ENCODE data around the gene SLCO2A1.

Gene SLCO2A1

DNA sequence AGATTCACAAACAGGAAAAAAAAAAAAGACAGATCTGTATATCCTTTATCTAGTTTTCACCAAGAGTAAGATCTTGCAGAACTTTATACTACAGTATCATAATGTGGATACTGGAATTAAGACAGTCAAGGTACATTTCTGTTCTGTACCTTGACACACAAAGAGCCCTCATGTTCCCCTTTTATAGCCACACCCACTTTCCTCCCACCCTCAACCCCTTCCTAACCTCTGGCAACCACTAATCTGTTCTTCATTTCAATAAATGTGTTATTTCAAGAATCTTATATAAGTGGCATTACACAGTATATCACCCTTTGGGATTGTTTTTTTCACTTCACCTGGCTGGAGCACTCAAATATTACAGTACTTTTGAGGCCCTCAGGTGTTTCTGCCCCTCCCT, 130.4 kb downstream of the SLCO2A1 start:
- no peak for DNase-seq (ENCODE audit: low read depth)
- TF ChIP-seq, protein P1, sequence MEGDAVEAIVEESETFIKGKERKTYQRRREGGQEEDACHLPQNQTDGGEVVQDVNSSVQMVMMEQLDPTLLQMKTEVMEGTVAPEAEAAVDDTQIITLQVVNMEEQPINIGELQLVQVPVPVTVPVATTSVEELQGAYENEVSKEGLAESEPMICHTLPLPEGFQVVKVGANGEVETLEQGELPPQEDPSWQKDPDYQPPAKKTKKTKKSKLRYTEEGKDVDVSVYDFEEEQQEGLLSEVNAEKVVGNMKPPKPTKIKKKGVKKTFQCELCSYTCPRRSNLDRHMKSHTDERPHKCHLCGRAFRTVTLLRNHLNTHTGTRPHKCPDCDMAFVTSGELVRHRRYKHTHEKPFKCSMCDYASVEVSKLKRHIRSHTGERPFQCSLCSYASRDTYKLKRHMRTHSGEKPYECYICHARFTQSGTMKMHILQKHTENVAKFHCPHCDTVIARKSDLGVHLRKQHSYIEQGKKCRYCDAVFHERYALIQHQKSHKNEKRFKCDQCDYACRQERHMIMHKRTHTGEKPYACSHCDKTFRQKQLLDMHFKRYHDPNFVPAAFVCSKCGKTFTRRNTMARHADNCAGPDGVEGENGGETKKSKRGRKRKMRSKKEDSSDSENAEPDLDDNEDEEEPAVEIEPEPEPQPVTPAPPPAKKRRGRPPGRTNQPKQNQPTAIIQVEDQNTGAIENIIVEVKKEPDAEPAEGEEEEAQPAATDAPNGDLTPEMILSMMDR (IDR thresholded peaks at IDR 0.05; ENCODE audit: insufficient read depth, low read depth, low read length, missing control alignments) = no peak
- no peak overlapping the region for H3K4me3 ChIP-seq (ENCODE audit: low read depth, low read length)

DNA sequence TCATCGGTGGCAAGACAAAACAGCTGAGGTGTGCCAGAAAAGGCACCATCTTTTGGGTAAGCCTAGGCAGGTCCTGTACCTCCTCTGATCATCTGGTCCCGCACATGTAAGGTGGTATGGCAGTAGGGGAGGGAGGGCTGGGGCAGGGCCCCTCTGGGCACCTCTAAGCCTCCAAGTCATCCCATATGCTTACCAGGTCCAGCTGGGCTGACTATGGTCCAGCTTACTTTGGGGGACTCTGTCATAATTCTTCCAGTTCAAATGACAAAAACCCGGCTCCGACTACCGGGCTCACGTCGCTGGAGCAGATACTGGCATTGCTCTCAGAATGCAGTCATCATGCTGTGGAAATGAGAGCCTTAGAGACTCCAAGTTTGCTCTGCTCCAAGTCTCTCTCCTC, 132.2 kb downstream of the SLCO2A1 start:
- no peak overlapping the region for H3K4me3 ChIP-seq (ENCODE audit: low read depth, low read length)
- no peak for DNase-seq (ENCODE audit: low read depth)
- TF ChIP-seq, protein P1 (IDR thresholded peaks at IDR 0.05; ENCODE audit: insufficient read depth, low read depth, low read length, missing control alignments) = no peak

DNA sequence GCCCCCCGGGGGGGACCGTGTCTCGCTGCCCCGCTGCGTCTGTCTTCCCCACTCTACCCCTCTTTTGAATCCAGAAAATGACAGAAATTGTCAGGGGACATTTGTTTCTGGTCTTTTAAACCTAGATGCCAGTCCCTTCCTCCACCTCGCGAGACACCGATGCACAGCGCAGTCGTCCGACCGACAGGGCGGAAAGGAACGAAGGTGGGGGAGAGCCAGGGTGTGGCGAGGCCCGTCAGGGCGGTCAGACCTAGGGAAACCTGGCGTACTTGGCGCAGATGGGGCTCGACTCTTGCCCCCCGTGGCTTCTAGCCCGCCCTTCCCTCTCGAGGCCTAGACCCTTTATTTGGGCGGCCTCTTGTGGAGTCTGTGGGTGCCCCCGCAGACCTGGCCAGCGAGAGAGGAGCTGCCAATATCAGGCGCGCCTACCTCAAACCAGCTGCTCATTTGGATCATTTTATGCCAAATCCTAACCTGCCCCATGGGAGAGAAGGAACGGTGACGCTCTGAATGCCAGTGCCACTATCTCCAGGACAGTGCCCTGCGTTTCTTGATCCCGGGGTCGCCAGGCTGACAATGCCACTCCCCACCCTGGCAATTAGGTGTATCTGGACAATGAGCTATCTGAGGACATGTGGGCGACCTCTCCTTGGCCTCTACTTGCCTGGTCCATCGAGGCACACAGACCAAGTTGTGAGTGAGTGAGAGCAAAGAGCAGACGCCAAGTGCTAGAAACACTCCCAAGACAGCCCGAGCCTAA, 133.5 kb downstream of the SLCO2A1 start:
- peak overlapping the region; percentile 47 for H3K4me3 ChIP-seq (ENCODE audit: low read depth, low read length)
- no peak for DNase-seq (ENCODE audit: low read depth)

DNA sequence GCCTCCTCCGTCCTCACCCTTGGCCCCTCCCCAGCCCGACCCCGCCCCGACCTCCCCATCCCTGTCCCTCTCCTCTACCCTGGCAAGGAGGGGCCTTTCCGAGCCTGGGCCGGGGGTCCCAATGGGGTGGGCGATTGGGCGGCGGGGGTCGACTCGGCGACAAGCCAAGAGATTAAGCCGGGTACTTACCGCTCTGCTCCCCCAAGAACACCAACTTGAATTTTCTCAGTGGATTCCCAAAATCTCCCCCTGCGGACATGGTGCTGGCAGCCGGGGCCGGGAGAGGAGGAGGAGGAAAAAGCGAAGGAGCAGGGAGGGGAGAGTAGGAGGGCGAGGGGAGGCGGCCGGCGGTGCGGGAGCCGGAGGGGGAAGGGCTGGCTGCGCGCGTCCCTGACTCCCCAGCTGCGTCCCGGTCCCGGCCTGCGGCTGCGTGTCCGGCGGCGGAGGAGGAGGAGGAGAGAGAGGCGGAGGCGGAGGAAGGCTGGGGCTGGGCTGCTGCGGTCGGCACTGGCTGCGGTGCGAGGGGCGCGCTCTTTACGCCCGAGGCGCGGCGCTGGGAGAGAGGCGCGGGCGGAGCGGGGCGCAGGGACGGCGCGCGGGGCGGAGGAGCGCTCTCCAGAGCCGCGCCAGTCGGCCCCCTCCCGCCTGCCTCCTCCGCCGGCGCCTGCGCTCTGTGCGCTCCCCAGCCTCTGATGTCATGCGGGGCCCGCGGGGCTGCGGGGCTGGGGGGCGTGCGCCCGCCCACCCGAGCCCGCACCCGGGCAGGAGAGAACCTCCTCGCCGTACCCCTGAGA, 134.3 kb downstream of the SLCO2A1 start, which contains the start of gene RAB6B:
Gene RAB6B, minus strand, starts transcription at position 675 of the 794 bp plus-strand sequence. Its CDS starts 416 bp downstream, at position 259.
- DNase-seq (ENCODE audit: low read depth) = peak; percentile 21
- TF ChIP-seq, protein P1 (IDR thresholded peaks at IDR 0.05; ENCODE audit: insufficient read depth, low read depth, low read length, missing control alignments) = no peak
- H3K4me3 ChIP-seq (ENCODE audit: low read depth, low read length) = peak within 1 kb of the TSS; percentile 47

More for the DNA sequence above, 133.5 kb downstream of the SLCO2A1 start:
- TF ChIP-seq, protein P1 (IDR thresholded peaks at IDR 0.05; ENCODE audit: insufficient read depth, low read depth, low read length, missing control alignments) = no peak

DNA sequence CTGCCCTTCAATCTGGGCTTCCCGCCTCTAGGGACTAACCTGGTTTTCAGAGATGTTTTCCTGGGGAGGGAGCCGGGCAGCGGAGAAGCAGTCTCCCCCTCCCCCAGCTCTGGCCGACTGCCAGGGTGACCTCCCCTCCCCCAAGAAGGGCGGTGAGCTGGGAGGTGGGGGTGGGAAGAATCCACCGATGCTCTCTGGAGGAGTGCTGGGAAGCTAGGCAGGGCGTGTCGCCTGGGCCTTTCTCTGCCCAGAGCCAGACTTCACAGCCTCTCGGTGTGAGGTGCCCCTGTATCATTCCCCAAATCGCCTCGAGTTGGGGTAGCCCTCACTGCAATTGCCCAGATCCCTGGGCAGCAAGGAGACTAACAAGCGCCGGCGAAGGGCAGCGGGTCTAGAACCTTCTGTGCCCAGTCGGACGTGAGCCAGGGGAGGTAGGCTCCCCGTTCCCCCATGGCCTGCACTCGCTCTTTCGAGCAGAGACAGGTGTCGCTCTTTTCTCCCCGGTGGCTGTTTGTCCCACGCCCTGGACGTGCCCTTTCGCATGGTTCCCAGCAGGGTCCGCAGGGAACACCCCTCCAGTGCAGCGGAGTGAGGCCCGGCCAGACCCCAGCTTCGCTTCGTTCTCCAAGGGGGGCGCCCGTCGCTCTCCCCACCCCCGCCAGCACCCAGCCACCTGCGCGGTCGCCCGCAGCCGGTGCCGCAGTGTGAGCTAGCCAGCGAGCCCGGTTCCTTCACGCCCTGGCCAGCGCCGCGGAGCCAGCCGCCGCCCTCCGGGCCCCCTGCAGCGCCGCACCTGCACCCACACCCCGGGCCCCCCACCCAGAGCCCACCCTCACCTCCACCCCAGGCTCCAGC, 135.1 kb downstream of the SLCO2A1 start:
- DNase-seq (ENCODE audit: low read depth) = no peak
- no peak overlapping the region for H3K4me3 ChIP-seq (ENCODE audit: low read depth, low read length)
- TF ChIP-seq, protein P1 (IDR thresholded peaks at IDR 0.05; ENCODE audit: insufficient read depth, low read depth, low read length, missing control alignments) = no peak

DNA sequence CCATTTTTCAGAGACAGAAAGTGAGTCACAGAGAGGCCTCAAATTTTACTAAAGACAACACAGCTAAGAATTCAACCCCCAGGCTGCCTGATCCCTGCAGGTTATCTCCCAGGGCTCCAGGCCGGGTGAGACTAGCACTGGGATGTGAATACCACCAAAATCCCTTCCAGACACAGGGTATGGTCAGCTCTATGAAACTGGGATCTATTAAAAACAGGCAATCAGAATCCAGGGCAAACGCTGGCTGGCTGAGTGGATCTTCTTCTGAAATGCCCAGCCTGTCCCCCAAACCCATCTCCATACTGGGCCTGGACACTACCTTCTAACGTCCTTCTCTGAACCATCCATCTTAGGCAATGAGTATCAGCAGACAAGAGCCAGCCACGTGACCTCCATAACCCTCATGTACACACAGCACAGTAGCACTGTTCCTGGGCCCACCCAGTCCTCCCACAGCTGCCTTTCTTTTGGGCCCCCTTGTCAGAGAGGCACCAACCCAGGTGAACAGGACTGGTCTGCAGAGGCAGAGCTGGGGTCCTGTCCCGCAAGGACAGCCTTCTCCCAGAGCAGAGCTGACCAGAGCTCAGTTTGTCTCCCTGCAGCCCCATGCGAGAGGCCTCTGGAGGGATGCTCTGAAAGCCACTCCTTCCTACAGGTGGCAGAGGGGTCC, 135.9 kb downstream of the SLCO2A1 start:
- no peak overlapping the region for H3K4me3 ChIP-seq (ENCODE audit: low read depth, low read length)
- TF ChIP-seq, protein P1 (IDR thresholded peaks at IDR 0.05; ENCODE audit: insufficient read depth, low read depth, low read length, missing control alignments) = no peak
- no peak for DNase-seq (ENCODE audit: low read depth)
